HT1080 (cell line): ENCODE results near the gene TMED3. TPM values are rescaled to one million over a fixed set of nuclear protein-coding genes. Genes with fewer than 3 reads are reported as not detected.
"Not testable (repeated sequence)": the region's sequence is repeated elsewhere in the genome, so short reads cannot be mapped to it uniquely, and the experiment has no call there.

Experiments used
- DNase-seq: peaks from one replicate; pipeline ENCODE4 v3.0.0-alpha.2; 2015; ENCODE audit warnings: low read depth
- total RNA-seq: library from RNA; depleted of rRNA; stranded (reverse); fragments of >200 nt; shearing (Covaris generic); gene quantifications from 2 replicates; pipeline ENCODE4 v1.2.3, GENCODE V29; 2014

Gene TMED3
- total RNA-seq, 1 experiment from 2014 or later = 168 TPM

DNA sequence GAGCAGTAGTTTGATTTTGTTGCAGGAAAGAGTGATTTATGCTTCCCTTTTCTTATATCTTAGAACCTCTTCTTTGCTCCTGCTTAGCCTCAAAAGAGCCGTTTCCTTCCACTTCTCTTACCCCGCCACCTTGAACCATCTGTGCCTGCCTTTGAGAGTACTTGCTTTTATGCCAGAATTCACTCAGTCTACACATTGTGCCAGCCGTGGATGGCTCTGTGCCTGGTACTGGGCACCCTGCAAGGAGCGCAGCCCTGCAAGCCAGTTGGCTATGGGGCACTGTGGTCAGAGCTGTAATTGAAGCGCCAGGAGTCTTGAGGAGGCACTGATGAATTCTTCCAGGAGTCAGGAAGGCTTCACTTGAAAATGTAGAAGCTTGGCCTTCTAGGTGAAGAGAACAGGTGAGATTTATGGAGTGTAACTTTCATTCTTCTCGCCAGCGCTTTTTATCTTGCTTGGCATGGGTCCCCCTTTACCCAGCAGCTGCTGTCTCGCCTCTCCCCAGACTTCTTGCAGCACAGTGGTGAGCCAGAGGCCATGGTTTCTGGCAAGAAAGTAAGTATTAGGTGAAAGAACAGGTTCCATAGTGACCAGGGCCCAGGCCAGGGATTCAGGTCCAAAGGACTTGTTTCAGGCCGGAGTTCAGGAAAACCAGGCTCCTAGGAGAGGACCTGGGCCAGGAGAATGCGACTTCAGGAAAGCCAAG lies 4.9 kb downstream of the TMED3 start:
- DNase-seq = no peak

DNA sequence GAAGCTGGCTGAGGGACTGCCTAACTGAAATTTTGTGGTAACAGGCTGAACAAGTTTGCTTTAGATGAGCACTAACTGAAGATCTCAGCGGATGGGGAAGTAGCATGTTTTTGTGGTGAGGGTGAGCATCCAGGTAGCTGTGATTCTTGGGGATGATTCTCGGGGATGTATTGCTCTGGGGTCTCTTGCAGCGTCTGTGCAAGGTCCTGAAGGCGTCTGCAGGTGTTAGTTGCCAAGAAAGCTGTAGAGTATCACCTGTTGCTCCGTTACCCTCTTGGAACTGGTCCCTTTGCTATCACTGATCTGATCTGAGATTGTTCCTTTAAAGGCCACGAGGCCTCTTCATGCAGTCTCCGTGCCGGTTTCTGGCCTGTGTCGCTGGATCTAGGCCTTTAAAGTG lies 6.0 kb downstream of the TMED3 start:
- DNase-seq = no peak

DNA sequence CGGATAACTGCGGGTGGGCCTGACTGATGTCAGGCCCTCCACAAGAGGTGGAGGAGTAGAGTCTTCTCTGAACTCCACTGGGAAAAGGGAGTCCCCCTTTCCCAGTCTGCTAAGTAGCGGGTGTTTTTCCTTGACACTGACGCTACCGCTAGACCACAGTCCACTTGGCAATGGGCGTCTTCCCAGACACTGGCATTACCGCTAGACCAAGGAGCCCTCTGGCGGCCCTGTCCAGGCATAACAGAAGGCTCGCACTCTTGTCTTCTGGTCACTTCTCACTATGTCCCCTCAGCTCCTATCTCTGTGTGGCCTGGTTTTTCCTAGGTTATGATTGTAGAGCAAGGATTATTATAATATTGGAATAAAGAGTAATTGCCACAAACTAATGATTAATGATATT lies 9.1 kb downstream of the TMED3 start:
- not testable (repeated sequence) for DNase-seq

DNA sequence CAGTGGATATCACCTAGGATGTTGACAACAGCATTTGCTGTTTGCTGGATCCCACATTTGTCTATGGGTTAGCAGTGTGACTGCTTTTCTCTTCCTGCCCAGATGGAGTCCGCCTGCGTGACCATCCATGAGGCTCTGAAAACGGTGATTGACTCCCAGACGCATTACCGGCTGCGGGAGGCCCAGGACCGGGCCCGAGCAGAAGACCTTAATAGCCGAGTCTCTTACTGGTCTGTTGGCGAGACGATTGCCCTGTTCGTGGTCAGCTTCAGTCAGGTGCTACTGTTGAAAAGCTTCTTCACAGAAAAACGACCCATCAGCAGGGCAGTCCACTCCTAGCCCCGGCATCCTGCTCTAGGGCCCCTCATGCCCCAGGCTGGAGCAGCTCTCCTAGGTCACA lies 11.0 kb downstream of the TMED3 start:
- no peak for DNase-seq

DNA sequence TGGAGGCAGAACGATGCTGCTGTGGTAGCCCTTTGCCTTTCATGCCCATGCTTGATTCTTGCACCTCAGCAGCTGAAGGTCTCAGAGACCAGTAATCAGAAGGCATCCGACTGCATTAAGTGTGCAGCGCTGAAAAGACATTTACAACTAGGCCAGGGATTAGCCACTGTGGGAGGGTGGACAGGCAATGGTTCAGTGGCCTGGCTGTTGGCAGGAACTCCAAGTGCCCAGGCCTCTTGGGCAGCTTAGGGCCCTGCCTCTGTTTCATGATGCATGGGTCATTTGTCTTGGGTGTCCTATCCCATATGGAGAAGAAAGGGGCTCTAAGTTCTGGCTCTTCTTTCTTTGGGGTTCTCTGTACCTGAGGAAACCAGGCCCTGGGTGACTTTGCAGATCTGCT lies 11.4 kb downstream of the TMED3 start:
- no peak for DNase-seq

DNA sequence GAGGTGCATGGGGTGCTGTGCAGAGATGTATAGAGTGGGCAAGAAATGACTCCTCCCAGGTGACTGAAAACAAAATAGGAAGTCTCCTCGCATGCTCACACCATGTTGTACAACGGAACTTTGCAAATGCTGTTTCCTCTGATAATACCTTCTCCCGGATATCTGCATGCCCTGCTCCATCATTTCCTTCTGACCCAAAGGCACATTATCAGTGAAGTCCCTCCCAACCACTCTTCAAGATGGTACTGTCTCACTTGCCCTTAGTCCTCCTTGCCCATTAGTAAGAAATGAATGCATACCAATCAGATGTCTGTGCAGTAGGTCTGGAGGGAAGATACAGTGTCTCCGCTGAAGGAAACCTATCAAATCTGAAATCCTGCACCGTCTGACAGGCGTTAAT lies 12.0 kb downstream of the TMED3 start:
- DNase-seq = no peak

DNA sequence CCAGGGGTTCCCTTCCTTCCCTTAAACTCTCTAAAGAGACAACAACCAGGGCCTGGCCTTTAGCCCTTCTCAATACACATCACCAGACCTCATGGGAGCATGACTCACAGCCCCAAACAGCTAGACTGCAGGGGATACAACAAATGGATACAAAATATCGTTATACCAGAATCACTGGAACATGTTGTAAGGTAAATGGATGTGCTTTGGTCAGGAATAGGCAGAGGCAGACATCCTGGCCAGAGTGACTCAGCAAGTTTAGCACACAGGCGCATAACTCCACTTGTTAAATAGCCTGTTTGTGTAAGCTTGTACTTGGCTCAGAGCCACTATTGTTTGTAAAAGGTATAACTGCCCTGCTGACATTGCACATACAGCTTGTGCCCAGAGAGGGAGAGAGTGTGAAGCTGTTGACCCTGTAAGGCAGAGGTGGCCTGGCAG lies 18.3 kb downstream of the TMED3 start:
- peak; percentile 72 for DNase-seq

DNA sequence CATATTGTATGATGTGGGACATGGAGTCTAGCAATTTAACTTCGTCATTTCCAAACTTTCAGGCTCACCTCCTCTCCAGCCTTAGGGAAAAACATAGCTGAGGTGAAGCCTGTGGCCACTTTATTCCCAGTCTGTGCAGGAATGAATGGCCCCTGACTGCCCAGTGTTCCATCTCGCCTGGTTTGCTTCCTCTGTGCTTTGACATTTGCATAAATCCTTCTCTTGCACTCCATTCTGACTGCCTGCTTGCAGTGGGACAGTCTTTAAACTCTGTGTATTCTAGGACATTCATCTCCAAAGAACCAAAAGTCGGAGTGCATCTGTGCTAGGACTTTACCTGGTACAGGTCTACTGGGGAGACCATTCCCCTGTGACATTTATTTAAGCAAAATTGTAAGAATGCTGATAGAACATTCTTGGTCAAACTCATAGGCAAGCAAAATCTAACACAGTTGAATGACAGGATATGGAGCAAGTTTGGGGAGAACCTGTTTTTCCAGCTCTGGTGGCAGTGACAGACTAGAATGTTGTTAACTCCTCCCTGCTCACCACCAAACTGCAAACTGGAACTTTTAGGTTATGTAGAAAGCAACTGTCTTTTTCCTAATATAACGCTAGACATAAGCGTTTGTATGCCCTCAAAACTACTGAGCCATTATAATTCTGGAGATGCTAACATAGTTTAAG lies 22.1 kb downstream of the TMED3 start:
- DNase-seq = no peak

DNA sequence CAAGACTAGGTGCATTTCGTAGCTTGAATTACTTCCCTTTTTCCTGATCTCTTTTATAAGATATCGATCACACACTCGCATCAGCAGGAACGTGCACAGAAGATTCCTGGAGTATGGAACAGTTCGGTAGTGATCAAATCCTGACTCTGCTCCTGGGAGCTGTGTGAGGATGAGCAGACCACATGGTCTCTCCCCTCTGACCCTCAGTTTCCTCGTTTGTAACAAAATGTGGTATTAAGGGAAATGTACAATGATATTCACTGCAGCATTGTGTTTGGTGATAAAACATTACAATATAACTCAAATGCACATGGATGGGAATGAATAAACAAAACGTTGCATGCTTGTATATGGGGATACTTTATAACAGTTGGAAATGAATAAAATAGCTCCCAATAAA lies 26.7 kb downstream of the TMED3 start:
- DNase-seq = no peak

DNA sequence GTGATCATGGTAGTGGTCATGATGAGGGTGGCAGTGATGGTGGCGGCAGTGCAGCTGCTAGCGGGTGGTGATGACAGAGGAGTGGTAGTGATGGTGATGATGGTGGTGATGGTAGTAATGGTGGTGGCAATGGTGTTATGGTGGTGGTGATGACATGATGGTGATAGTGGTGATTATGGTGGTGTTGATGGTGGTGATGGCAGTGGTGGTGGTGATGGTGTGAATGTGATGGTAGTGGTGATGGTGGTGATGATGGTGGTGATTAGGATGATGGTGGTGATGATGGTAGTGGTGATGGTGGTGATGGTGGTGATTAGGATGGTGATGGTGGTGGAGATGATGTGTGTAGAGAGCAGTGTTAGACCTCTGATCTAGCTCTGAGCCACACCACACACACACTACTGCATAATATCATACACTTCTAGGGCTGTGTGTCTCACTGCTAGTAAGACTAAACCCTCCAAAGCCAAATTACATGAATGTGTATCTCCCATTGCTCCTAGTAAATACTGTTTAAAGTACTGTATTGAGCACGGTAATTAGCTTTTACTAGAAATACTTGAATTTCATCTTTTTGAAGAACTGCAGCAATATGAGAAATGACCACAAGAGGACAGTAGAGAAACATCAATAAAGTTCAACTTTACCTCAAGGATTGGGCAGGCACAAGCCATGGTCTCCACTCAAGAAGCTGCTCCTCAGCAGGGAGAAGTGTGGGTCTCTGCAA lies 28.8 kb downstream of the TMED3 start:
- DNase-seq = peak; percentile 28

DNA sequence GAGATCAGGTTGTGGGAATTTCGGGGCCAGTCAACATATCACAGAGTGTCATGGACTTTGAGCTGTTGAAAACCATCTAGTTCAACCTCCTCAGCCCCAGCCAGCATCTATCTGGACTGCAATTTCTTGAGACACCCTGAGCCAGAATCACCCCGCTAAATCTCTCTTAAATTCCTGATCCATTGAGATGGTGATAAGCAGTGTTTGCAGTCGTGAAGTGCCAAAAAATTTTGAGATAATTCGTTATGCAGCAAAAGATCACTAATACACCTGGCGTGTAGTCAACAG lies 29.3 kb downstream of the TMED3 start:
- no peak for DNase-seq

DNA sequence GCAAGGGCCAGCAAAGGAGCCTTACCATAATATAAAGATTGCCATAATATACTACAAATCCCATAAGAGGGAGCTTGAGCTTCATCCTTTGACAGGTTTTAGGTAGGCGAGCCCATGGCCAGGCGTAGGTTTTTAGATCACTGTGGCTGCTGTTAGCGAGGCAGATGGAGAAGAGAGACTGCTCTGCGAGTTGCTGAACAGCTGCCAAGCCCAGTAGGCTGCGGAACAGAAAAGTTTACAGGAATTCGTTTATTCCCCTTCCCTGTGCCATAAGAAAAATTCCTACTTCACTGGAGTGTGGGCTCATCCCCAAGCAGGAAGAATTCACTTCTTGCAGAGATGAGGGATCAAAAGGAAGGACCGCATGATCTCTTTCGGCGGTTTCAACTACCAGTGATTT lies 30.5 kb downstream of the TMED3 start:
- DNase-seq = no peak

DNA sequence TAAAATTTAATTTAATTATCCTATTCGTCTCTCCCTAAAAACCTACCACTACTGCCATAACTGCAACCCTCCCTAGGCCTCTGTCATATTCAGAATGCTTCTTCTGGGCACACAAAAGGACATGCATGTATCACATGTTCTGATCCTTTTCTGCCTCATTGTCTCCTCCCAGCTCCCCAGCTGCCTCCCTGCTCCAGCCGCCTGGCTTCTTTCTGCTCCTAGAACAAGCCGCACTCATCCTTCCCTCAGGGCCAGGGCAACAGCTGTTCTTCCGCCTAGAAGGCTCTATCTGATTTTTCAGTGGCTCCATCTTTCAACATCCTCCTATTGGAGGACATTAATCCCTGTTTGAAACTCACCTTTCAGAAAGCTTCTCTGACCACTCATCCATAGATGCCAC lies 38.6 kb downstream of the TMED3 start:
- DNase-seq = no peak

DNA sequence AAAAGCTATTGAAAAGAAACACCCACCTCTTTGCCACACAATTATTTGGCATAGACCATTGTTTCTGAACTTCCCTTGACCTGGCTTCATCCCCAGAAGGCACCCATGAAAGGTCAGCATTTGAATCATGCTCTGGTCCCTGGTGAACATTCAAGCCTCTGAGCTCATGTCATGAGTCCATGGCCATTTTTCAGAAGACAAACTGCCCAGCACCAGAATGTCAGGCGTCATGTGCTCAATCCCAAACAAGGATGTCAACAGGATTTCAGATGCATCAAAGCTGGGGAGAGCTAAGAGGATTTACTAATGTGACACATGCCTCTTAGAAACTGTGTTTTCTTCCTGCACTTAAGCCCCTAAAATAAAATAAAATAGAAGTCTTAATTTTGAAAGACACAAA lies 41.3 kb downstream of the TMED3 start:
- DNase-seq = no peak

DNA sequence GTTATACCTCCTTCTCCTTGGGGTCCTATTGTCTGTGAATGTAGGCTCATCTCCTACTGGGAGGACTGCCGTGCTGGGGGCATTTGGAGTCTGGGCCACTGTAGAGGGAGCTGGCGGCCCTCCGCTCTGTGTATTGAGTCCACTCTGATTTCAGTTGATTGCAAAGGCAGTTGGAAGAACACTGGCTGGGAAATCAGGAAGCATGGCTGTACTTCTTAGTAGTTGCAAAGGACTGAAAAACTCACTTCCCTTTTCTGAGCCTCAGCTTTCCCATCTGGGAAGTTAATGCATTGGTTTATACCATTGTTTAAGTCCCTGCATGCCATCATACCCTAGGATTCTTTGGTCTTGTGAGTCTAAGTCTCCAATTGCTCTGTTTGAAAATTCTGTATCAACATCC lies 46.7 kb downstream of the TMED3 start:
- DNase-seq = no peak

DNA sequence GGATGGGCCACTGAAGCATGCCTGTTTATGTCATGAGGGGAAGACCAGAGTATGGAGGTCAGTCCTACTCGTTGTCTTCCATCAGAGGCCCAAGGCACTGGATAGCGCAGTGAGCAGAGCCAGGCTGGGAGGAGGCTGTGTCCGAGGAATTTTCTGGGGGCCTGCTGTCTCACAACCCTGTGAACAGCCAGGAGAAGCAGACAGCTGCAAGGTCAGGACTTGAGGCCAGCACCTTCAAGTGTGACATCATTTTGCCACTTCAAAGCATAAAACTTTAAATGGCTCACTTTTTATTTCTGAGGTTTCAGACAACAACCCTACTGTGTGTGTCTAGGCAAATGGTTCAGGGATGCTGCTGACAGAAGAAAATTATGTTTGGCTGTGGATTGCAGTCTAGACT lies 47.2 kb downstream of the TMED3 start:
- no peak for DNase-seq

DNA sequence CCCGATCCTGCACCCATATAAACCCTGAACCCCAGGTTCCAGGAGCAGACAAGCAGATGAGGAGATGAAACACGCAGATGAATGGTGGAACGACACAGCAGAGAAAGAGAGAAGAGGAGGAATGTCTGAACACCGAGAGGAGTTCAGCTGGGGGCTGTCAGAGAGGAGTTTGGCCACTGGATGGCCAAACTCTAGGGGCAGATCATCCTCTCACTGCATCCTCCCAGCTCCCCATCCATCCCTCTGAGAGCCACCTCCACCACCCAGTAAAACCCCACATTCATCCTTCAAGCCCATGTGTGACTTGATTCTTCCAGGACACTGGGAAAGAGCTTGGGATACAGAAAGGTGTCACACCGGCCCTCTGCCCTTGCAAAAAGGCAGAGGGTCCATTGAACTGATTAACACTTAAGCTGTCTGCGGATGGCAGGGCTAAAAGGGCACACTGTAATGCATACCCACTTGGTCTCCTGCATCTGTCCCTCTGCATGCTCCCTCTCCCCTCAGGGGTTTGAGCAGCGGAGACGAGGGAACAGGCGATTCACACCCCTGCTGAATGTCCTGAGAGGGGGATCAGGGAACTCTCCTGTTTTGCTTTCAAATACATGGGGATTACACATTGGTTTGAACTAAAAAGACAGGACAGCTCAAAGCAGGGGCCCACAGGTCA lies 53.8 kb downstream of the TMED3 start:
- no peak for DNase-seq

DNA sequence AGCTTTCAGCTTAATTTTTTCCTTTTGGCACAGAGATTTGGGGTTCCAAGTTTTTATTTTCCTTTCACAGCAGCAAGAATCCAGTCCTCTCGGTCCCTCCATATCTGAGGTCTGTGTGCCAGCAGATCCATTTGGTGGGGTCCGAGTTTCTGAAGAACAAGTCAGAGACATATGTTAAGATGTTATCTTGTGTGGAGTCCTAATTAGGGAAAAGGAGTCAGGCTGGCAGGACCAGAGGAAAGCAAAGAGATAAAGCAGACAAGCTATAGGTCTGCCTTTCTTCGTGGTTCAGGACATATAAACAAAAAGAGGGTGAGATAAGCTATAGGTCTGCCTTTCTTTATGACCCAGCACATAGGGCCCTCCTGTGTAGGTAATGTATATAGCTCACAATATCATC lies 54.9 kb downstream of the TMED3 start:
- no peak for DNase-seq

DNA sequence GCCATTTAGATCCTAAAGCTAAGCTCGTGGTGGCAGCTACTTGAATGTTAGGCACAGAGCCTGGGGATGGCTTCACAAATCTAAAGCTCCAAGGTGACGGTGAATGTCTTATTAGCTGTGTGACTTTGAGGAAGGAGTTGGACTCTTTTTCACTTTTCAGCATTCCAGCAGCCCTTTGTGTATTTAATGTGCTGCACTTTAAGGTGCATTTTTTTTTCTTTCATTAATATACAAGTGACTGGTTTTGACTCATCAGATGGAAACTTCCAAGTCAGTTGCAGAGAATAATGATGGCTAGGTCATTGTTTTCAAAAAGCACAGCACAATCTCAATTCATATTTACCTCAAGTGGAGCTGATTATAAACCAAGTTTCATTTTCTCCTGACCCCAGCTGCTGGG lies 55.8 kb downstream of the TMED3 start:
- no peak for DNase-seq

DNA sequence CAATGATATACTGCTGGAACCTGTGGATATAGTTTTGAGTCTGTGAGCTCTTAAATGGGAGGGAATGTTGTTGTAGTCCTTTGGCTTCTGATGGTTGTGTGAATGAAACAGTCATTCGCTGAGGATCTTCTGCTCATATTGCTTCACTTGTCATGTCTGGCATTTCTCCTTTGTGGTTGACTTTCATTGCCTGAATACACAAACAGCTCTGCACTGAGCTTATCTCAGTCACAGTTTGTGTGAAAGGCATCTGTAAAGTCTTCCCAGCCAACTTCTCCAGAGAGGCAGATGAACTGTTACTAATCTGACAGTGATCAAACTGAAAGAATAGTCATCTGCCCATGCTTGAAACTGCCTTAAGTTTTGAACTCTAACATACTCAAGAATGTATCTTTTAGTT lies 59.8 kb downstream of the TMED3 start:
- DNase-seq = no peak

DNA sequence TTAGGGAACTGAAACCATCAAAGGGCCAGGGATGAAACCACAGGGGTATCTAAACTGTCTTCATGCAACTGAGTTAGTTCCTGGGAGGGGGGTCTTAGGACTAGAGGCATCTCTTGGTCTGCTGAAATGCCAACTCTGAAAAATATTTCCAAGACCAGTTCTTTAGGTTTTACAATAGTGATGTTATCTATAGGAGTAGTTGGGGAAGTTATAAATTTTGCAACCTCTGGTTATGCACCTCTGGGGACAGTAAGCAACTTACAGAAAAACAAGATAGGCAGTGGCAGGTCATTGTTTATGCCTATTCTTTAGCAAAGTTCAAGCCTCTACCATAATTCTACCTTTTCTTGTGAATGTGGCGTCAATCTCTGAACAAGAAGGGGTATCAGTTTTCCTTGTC lies 60.7 kb downstream of the TMED3 start:
- no peak for DNase-seq

DNA sequence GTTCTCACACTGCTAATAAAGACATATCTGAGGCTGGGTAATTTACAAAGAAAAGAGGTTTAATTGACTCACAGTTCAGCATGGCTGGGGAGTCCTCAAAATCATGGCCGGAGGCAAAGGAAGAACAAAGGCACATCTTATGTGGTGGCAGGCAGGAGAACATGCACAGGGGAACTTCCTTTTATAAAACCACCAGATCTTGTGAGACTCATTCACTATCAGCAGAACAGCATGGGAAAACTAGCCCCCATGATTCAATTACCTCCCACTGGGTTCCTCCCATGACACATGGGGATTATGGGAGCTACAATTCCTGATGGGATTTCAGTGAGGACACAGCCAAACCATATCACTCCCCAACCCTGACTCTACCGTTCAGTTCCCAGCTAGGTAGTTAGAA lies 61.5 kb downstream of the TMED3 start:
- peak; percentile 45 for DNase-seq
